Mesothelial cell of epicardium (in vitro differentiated cells): ENCODE measurements around the gene AMZ2. TPM values are rescaled to one million over a fixed set of nuclear protein-coding genes. Genes with fewer than 3 reads are reported as not detected.
A peak's percentile ranks its signal among the peaks of the same experiment; 100 is the strongest.
"Not testable (repeated sequence)": the region's sequence is repeated elsewhere in the genome, so short reads cannot be mapped to it uniquely, and the experiment has no call there.

Source experiments
- DNase-seq, 2 experiments: peaks; one replicate each; pipeline ENCODE4 v3.0.0; 2021; ENCODE audit warnings: low spot score in 2 of 2; ENCODE audit not compliant: unreplicated experiment in 2 of 2
- H3K27ac Mint-ChIP-seq: 2 replicates; pipeline ENCODE4 v1.8.0; 2021; ENCODE audit warnings: mixed read lengths
- H3K27me3 Mint-ChIP-seq: 2 replicates; pipeline ENCODE4 v1.8.0; 2021; ENCODE audit warnings: low read depth, mixed read lengths
- H3K36me3 Mint-ChIP-seq: 2 replicates; pipeline ENCODE4 v1.8.0; 2021; ENCODE audit warnings: mixed read lengths
- H3K4me1 Mint-ChIP-seq: 2 replicates; pipeline ENCODE4 v1.8.0; 2021; ENCODE audit warnings: mixed read lengths
- H3K4me3 Mint-ChIP-seq: 2 replicates; pipeline ENCODE4 v1.8.0; 2021; ENCODE audit warnings: mild to moderate bottlenecking, moderate library complexity, mixed read lengths
- H3K9me3 Mint-ChIP-seq: 2 replicates; pipeline ENCODE4 v1.8.0; 2021; ENCODE audit warnings: mixed read lengths
- CTCF ChIP-seq: fragments of 200-600 bp; sonication (generic); IDR thresholded peaks from one replicate; pipeline ENCODE4 v1.5.0; 2021; ENCODE audit warnings: antibody characterized with exemption; ENCODE audit not compliant: unreplicated experiment
- total RNA-seq: library from RNA; stranded (reverse); gene quantifications from 3 replicates; pipeline ENCODE4 v1.2.1, GENCODE V29; 2021

AMZ2 gene
- total RNA-seq, 1 donor from 2014 or later, result 63.2 TPM

GRCh38 chr17:68204736-68205135 is 43.1 kb upstream of the AMZ2 start:
- H3K27ac Mint-ChIP-seq, result no peak overlapping the region

GRCh38 chr17:68205251-68205807 is 42.5 kb upstream of the AMZ2 start:
- H3K9me3 Mint-ChIP-seq, result no peaks in the 10 kb centered on the region
- peak; percentile 84 for TF ChIP-seq CTCF
- peak; percentile 86 to 95 for DNase-seq
- H3K4me3 Mint-ChIP-seq, result peak overlapping the region; percentile 81
- H3K4me1 Mint-ChIP-seq, result peaks cover 13% of the 10 kb centered on the region
- peaks cover 38% of the 10 kb centered on the region for H3K27me3 Mint-ChIP-seq
- H3K36me3 Mint-ChIP-seq, result peaks cover 13% of the 10 kb centered on the region
- peak overlapping the region; percentile 34 for H3K27ac Mint-ChIP-seq

More at GRCh38 chr17:68204736-68205135, 43.1 kb upstream of the AMZ2 start:
- TF ChIP-seq CTCF, result no peak
- Mint-ChIP-seq H3K4me3 (peak overlapping the region; percentile 81), H3K4me1 (peaks cover 17% of the 10 kb centered on the region), H3K27me3 (peaks cover 44% of the 10 kb centered on the region), H3K36me3 (peaks cover 8% of the 10 kb centered on the region), H3K9me3 (no peaks in the 10 kb centered on the region)
- DNase-seq, result no peak

- Mint-ChIP-seq H3K27me3 (peaks cover 31% of the 10 kb centered on the region), H3K4me3 (peak overlapping the region; percentile 81), H3K27ac (peak overlapping the region; percentile 87), H3K4me1 (peaks cover 13% of the 10 kb centered on the region), H3K36me3 (peaks cover 14% of the 10 kb centered on the region), H3K9me3 (no peaks in the 10 kb centered on the region)
- peak in 1 of 2 experiments; percentile 44 for DNase-seq
- TF ChIP-seq CTCF, result no peak
These were observed 41.8 kb upstream of the AMZ2 start for GRCh38 chr17:68205808-68206720.

- peaks cover 16% of the 10 kb centered on the region for H3K27me3 Mint-ChIP-seq
- no peak for DNase-seq
- TF ChIP-seq CTCF, result no peak
- peaks cover 13% of the 10 kb centered on the region for H3K4me1 Mint-ChIP-seq
- H3K9me3 Mint-ChIP-seq, result no peaks in the 10 kb centered on the region
- H3K4me3 Mint-ChIP-seq, result no peak overlapping the region
- H3K36me3 Mint-ChIP-seq, result peaks cover 15% of the 10 kb centered on the region
- H3K27ac Mint-ChIP-seq, result no peak overlapping the region
These were observed 40.1 kb upstream of the AMZ2 start for GRCh38 chr17:68207651-68208253.

GRCh38 chr17:68208651-68209050 is 39.2 kb upstream of the AMZ2 start:
- not testable (repeated sequence) for H3K27me3 Mint-ChIP-seq, H3K27ac Mint-ChIP-seq, H3K4me3 Mint-ChIP-seq, H3K9me3 Mint-ChIP-seq, DNase-seq
- peaks cover 13% of the 10 kb centered on the region for H3K4me1 Mint-ChIP-seq
- H3K36me3 Mint-ChIP-seq, result peaks cover 16% of the 10 kb centered on the region

GRCh38 chr17:68209191-68209900 is 38.5 kb upstream of the AMZ2 start:
- H3K27me3 Mint-ChIP-seq, H3K4me3 Mint-ChIP-seq, H3K27ac Mint-ChIP-seq, H3K9me3 Mint-ChIP-seq, DNase-seq: not testable (repeated sequence)
- peaks cover 13% of the 10 kb centered on the region for H3K4me1 Mint-ChIP-seq
- H3K36me3 Mint-ChIP-seq, result peaks cover 16% of the 10 kb centered on the region
